ENCODE results near the gene CYTH1. TPM values are rescaled to one million over a fixed set of nuclear protein-coding genes. Genes with fewer than 3 reads are reported as not detected.

The CYTH1 gene
- total RNA-seq, 4 donors from 2014 or later, result 88.3 to 262 (median 109) TPM

DNA sequence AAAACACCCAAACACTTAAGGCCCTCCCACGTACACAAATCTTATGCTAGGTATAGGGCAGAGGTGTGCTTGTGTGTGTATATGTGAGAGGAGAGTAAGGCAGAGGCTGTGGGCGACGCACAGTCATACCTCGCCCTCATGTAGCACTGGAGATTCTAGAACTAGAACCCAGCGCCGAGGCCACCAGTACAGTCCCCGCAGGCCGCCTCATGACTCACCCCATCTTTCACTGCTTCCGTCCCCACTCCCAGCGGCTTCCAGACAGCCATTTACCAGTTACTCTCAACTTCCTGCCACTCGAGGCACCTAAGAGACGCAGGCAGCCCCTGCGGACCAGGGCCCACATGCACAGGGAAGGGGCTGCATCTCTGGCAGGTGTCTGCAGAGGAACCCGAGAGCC lies 23.2 kb upstream of the CYTH1 start:
- Histone ChIP-seq H3K9me3 (no peaks in the 10 kb centered on the region), H3K27me3 (no peaks in the 10 kb centered on the region), H3K36me3 (peaks cover 0 to 89% (median 0%) of the 10 kb centered on the region in 3 donors), H3K27ac (peak overlapping the region; percentile 52 to 67 (median 59)), H3K4me1 (peaks cover 0 to 12% (median 0%) of the 10 kb centered on the region in 4 donors), H3K4me3 (no peak overlapping the region)
- TF ChIP-seq, protein P1, sequence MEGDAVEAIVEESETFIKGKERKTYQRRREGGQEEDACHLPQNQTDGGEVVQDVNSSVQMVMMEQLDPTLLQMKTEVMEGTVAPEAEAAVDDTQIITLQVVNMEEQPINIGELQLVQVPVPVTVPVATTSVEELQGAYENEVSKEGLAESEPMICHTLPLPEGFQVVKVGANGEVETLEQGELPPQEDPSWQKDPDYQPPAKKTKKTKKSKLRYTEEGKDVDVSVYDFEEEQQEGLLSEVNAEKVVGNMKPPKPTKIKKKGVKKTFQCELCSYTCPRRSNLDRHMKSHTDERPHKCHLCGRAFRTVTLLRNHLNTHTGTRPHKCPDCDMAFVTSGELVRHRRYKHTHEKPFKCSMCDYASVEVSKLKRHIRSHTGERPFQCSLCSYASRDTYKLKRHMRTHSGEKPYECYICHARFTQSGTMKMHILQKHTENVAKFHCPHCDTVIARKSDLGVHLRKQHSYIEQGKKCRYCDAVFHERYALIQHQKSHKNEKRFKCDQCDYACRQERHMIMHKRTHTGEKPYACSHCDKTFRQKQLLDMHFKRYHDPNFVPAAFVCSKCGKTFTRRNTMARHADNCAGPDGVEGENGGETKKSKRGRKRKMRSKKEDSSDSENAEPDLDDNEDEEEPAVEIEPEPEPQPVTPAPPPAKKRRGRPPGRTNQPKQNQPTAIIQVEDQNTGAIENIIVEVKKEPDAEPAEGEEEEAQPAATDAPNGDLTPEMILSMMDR (IDR thresholded peaks at IDR 0.05), result no peak
- TF ChIP-seq POLR2A (IDR thresholded peaks at IDR 0.05), result no peak
- DNase-seq, result peak in 2 of 3 donors; percentile 48 to 79

DNA sequence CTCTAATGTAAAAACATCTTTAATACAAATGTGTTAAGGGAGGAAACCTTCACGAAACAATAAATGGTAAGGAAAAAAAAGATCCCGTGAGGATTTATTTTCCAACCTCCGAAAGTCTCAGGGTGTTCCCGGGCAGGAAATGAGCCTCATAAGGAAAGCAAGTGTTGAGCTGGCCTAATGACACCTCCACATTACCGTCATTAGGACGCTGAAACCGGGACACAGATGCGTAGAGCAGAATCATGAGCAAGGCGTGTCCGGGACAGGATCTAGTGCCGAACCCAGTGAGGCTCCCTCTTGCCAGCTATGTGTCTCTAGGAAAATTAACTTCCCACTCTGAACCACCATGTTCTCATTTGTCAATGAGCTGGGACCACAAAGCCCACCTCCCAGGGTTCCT lies 22.7 kb upstream of the CYTH1 start:
- peaks cover 0 to 12% (median 0%) of the 10 kb centered on the region in 4 donors for H3K4me1 ChIP-seq
- no peaks in the 10 kb centered on the region for H3K27me3 ChIP-seq
- peaks cover 0 to 87% (median 0%) of the 10 kb centered on the region in 3 donors for H3K36me3 ChIP-seq
- H3K9me3 ChIP-seq, result no peaks in the 10 kb centered on the region
- no peak for DNase-seq
- H3K4me3 ChIP-seq, result no peak overlapping the region
- peak overlapping the region; percentile 52 to 67 (median 59) for H3K27ac ChIP-seq
- no peak for TF ChIP-seq POLR2A (IDR thresholded peaks at IDR 0.05)
- TF ChIP-seq, protein P1 (IDR thresholded peaks at IDR 0.05), result no peak

DNA sequence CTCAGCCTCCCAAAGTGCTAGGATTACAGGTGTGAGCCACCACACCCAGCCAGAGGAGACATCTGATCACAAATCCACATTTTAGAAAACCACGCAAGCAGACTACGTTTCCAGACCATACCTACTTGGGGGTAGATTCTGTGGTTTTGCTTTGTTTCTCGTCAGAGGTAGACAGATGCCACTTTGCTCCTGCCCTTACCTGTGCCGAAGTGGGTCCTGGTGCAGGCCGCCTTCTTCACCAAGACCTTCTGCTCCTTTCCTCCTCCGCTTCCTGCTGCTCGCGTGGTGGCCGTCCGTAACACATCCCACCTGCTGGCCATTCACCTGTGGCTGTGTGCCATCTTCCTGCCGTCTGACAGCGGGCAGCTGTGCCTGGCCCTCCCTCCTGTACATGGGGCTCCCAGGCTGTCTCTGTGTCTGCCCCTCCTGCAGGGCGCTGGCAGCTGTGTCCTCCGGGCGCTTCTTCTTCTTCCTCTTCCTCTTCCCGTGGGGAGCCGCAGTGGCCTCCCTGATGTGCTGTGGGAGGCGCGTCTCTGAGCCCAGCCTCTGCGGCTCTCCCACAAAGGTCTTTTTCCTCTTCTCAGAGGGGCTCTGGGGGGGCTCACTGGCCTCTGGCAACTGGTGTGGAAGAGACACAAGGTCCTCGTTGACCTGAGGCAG lies 21.2 kb upstream of the CYTH1 start:
- Histone ChIP-seq H3K9me3 (no peaks in the 10 kb centered on the region), H3K27me3 (no peaks in the 10 kb centered on the region), H3K4me3 (peak overlapping the region in 1 of 4 donors; percentile 37), H3K4me1 (peaks cover 0 to 12% (median 0%) of the 10 kb centered on the region in 4 donors), H3K27ac (peak overlapping the region in 2 of 4 donors; percentile 35 to 43), H3K36me3 (peaks cover 0 to 85% (median 0%) of the 10 kb centered on the region in 3 donors)
- TF ChIP-seq, protein P1 (IDR thresholded peaks at IDR 0.05), result no peak
- TF ChIP-seq POLR2A (IDR thresholded peaks at IDR 0.05), result no peak
- peak in 2 of 3 donors; percentile 33 to 74 for DNase-seq

DNA sequence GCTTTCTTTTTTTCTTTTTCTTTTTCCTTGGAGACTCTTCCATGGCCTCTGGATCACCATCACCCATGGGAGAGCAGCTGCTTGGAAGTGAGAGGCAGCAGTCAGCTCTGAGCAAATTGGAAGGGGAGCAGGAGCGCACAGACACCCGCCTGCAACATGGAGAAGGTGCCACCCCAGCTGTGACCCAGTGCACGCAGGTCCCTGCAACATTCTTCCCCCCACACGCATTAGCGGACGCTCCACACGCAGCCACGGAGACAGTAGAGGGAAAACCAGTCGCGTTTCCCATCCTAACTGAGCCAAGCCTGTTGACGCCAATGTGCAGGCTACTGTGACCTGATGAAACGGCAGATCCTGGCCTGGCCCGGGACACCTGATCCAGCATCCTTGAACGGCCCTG lies 20.4 kb upstream of the CYTH1 start:
- H3K36me3 ChIP-seq, result peaks cover 0 to 85% (median 0%) of the 10 kb centered on the region in 3 donors
- H3K27me3 ChIP-seq, result no peaks in the 10 kb centered on the region
- TF ChIP-seq POLR2A (IDR thresholded peaks at IDR 0.05), result no peak
- TF ChIP-seq, protein P1 (IDR thresholded peaks at IDR 0.05), result no peak
- H3K4me3 ChIP-seq, result no peak overlapping the region
- H3K9me3 ChIP-seq, result no peaks in the 10 kb centered on the region
- H3K27ac ChIP-seq, result no peak overlapping the region
- no peak for DNase-seq
- H3K4me1 ChIP-seq, result peaks cover 0 to 12% (median 0%) of the 10 kb centered on the region in 4 donors

DNA sequence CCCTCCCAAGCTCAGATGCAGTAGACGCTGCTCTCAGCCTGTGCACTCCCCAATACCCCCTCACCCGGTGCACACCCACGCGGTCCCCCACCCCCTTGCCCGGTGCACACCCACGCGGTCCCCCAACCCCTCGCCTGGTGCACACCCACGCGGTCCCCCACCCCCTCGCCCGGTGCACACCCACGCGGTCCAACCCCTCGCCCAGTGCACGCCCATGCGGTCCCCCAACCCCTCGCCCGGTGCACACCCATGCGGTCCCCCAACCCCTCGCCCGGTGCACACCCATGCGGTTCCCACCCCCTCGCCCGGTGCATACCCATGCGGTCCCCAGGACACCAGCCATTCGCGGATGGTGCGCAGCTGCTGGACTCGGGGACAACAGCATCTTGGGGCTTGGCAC lies 19.9 kb upstream of the CYTH1 start:
- peaks cover 0 to 85% (median 0%) of the 10 kb centered on the region in 3 donors for H3K36me3 ChIP-seq
- DNase-seq, result no peak
- no peaks in the 10 kb centered on the region for H3K27me3 ChIP-seq
- H3K4me1 ChIP-seq, result peaks cover 0 to 12% (median 0%) of the 10 kb centered on the region in 4 donors
- no peak overlapping the region for H3K27ac ChIP-seq
- H3K4me3 ChIP-seq, result no peak overlapping the region
- TF ChIP-seq, protein P1 (IDR thresholded peaks at IDR 0.05), result no peak
- TF ChIP-seq POLR2A (IDR thresholded peaks at IDR 0.05), result no peak
- no peaks in the 10 kb centered on the region for H3K9me3 ChIP-seq

All from Peyer's patch (tissue), 4 donors.